Epithelial cell of prostate (primary cell): ENCODE results near the gene CKAP2L.
A peak's percentile ranks its signal among the peaks of the same experiment; 100 is the strongest.

Experiments
- DNase-seq: peaks from one replicate; pipeline ENCODE4 v3.0.0-alpha.2; 2011; ENCODE audit warnings: low read depth, low spot score
- H3K27ac ChIP-seq: fragments of 450-650 bp; 2 replicates; pipeline ENCODE4 v1.5.1; 2017; ENCODE audit warnings: mild to moderate bottlenecking

Gene CKAP2L, protein sequence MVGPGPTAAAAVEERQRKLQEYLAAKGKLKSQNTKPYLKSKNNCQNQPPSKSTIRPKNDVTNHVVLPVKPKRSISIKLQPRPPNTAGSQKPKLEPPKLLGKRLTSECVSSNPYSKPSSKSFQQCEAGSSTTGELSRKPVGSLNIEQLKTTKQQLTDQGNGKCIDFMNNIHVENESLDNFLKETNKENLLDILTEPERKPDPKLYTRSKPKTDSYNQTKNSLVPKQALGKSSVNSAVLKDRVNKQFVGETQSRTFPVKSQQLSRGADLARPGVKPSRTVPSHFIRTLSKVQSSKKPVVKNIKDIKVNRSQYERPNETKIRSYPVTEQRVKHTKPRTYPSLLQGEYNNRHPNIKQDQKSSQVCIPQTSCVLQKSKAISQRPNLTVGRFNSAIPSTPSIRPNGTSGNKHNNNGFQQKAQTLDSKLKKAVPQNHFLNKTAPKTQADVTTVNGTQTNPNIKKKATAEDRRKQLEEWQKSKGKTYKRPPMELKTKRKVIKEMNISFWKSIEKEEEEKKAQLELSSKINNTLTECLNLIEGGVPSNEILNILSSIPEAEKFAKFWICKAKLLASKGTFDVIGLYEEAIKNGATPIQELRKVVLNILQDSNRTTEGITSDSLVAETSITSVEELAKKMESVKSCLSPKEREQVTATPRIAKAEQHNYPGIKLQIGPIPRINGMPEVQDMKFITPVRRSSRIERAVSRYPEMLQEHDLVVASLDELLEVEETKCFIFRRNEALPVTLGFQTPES

DNA sequence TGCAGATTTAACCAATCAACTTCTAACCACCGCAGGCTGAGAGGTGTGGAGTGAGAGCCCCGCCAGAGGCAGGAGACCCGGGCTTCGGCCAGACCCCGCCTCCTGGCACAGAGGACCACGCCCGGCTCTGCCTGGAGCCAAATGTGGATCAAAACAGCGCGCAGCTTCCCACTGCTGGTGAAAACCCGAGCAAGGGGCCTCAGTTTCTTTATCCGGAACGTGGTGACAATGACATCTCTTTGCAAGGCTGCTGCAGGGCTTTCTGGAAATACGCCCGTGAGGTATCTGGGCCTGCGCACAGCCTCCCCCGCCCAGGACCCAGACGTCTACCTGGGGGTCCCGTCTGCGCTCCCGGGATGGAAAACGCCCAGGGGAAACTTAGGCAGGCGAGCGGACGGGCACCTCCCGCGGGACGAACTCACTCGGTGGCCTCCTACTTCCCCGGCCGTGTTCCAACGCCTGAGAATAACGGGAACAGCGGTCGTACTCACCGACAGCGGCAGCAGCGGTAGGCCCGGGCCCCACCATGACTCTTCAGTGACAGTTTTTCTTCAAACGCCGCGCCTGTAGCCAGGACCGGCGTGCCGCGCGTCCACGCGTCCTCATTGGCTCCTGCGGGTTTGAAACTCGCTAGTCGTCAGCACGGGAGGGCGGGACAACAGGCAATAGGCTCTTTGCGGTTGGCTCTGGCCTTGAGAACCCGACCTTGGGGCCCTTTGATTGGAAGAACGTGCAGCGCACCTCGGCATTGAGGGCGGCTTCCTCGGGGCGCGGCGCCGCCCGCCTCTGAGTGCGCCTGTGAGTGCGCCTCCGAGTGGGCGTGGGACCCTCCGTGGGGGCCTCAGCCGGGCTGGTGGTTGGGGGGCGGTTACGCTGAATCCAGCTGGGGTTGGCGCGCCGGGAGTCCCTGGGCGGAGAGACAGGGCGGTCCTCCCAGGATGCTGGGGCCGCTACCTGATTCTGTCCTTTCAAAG, at the start of gene CKAP2L:
Gene CKAP2L, minus strand, starts transcription at position 539 of the 974 bp plus-strand sequence. Its CDS starts 11 bp downstream, at position 528.
- H3K27ac ChIP-seq, result peak within 1 kb of the TSS; percentile 19
- DNase-seq, result peak; percentile 90

DNA sequence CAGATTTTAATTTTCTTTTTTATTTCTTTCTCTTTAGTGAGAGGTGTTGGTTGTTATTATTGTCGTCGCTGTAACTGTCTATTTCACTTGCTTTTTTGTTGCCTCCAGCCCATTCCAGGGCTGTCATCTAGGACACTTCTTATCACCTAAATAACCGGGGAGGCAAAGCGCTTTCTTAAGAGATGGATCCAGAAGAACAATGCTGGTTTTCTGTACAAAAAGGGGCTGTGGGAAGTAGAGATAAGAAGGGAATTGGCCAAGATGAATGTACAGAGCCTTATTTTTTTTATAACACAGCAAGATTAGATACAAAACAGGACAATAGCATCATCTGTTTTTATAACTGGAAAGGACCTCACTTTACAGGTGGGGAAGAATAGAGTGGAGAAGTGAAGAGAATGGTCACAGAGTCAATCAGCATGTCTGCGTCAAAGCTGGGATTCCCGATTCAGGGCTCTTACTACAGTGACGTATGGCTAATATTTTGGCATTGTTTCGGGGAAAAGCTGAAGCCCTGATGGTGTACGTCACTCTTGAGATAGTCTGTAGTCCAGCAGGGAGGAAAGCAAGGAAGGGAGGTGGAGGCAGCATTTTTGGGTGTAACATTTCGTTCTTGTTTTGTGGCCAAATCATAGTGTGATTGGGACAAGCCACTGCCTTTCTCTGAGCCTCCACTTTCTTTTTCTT, 49.0 kb upstream of the CKAP2L start:
- DNase-seq, result no peak
- H3K27ac ChIP-seq, result peak overlapping the region; percentile 99

DNA sequence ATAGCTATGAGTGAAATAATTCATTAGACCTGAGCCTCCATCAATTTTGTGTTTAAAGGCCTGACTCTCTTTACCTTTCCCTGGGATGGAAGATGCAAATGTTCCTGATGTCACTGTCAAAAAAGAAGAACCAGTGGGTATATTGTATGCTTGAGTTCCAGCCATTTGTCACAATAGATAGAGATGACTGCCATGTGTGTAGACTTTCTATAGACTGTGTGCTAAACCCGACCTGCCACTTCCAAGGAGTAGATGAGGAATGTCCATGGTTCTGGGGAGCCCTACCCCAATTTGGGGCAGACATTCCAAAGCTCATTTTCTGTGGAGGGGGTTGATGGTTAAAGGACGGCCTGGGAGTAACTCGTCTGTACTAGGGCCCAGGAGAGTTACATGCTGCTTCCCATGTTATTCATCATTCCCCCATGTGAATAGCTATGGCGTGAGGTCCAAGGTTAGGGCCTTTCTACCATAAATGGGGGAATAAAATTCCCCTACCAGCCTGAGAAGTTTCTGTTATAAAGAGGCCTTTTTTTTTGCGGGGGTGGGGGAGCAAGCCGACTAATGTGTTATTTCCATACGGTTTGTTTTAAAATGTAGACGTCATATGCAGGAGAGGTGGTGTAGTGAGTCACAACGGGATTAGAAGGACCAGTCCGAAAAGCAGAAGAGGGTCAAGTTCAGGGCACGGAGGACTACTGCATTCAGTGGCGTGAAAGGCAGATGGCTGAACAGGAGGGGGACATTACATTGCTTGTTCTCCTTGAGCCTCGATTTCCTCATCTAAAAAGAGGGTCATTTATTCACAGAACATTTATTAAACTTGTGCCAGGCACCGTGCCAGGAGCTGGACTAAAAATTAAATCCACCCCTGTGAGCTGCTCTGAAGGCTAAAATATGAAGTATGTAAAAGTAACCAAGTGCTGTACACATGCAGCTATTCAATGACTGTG, 48.2 kb upstream of the CKAP2L start:
- no peak for DNase-seq

DNA sequence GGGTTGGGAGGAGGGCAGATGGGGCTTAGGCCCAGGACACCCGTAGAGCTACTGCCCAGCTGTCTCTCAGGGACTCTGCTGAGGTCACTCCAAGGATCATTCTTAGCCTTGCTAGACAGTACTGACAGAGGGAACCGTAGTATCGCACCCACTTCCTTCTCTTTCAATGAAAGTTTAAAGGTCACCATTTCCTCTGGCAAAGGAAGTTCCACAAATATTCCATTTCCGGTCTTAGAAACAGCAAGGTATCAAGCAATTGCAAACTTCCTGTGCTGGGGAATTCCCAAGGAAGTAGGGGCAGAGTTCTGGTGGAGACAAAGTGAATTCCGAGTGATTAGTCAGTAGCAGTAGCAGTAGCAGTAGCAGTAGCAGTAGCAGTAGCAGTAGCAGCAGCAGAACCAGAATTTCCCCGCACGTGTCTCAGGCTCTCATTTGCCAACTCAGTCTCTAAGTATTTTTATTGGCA, 47.5 kb upstream of the CKAP2L start:
- H3K27ac ChIP-seq, result peak overlapping the region; percentile 99
- peak; percentile 87 for DNase-seq

More for the DNA sequence above, 48.2 kb upstream of the CKAP2L start:
- peak overlapping the region; percentile 99 for H3K27ac ChIP-seq

DNA sequence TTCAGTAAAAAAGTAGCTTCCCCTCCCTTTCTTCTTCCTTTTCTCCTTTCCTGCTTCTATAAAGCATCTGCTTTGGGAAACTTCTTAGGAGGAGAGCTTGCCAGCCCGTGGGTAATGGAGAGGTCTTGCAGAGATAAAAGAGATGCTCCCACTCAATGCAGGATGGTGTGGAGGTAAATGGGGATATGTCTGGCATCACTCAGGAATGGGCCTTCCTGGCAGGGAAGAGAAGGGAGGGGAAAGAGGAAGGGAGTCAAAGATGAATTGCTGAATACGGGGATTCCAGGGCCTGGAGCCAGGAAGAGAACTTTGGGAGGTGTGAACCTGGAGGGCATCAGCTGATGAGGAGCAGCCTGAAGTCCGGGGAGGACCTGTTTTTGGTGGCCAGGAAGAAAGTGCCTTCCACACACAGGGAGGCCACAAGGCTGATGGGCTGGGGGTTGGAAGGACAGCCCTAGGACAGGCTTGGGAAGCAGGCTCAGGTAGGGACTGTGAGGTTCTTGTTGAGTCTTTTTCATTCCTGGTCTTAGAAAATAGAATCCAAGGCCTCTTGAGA, 46.9 kb upstream of the CKAP2L start:
- no peak for DNase-seq
- H3K27ac ChIP-seq, result peak overlapping the region; percentile 99

DNA sequence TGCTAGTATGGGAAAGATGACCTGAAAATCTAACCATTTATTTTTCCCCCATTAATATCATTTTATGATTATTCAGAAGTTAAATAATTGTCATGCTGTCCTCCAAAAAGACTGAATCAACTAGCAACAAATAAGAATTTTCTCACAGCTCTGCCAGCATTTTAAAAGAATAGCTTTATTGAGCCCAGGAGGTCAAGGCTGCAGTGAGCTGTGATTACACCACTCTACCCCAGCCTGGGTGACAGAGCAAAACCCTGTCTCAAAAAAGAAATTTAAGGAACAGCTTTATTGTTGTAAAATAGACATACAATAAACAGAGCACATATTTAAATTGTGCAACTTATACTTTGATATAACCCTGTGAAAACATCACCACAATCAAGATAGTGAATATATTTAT, 44.7 kb upstream of the CKAP2L start:
- H3K27ac ChIP-seq, result peak overlapping the region; percentile 1
- no peak for DNase-seq

DNA sequence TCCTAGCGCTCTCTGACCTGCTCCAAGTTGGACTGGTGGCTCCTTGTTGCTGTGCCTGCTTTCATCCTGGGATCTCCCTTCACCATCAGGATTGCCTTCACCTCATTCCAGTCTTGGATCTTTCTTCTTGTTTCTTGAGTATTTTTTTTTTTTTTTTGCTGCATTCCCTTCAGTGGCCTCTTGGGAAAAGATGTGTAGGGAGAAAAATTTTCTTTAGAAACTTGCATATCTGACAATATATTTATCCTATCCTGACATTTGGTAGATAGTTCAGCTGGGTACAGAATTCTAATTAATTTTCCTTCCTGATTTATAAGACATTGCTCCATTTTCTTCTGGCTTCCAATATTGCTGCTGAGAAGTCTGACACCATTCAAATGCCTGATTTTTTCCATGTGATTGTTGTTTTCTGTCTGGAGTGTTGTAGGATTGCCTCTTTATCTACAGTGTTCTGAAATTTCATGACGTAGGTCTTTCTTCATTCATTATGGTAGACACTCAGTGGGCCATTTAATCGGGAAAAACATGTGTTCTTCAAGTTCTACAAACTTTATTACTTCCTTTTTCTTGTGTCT, 42.9 kb upstream of the CKAP2L start:
- no peak for DNase-seq
- H3K27ac ChIP-seq, result peak overlapping the region; percentile 98

DNA sequence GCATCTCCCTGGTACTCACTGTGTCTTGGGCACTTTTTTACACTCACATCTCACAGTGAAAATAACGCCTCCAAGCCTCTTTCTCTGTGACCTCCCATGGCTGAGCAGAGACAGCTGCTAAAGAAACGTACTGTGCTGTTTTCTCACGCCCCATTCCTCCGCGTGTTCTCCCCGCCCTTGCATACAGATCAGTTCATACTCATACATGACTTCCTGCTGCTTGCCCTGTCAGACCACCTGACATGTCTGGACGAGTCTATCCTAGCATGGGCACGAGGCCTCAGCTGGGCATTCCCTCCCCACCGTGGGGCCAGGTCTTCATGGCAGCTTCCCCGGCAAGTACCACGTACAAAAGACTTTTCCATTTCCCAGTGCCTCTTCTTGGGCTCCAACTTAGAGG, 41.1 kb upstream of the CKAP2L start:
- H3K27ac ChIP-seq, result peak overlapping the region; percentile 98
- DNase-seq, result peak; percentile 89

DNA sequence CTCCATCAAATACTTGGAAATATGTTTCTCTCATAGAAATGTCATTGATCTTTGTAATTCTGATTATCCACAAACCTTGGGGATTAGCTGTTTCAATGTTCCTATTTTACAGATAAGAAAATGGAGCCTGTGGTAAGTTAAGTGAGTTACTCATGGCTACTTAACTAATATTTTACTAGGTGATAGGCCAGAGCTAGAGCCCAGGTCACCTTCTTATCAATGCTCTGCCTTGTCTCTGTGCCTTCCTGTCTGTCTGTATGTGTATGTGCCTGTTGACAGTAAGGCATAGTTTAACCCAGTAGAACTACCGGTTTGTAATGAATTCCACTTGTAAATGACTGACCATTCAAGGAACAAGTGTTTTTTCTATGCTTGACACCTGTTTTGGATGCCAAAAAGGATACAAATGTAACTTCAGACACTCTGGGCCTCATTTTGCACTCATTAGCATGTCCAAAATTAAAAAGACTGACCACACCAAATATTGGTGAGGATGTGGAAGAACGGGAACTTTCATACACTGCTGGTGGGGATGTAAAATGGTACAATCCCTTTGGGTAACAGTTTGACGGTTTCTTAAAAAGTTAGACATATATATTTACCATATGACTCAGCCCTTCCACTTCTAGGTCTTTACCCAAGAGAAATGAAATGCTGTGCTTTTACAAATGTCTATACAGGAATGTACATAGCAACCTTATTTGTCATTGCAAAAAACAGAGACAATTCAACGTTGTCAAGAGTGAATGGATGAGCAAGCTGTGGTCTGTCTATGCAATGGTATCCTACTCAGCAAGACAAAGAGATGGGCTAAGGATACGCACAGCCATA, 39.5 kb upstream of the CKAP2L start:
- DNase-seq, result peak; percentile 93
- H3K27ac ChIP-seq, result peak overlapping the region; percentile 98

DNA sequence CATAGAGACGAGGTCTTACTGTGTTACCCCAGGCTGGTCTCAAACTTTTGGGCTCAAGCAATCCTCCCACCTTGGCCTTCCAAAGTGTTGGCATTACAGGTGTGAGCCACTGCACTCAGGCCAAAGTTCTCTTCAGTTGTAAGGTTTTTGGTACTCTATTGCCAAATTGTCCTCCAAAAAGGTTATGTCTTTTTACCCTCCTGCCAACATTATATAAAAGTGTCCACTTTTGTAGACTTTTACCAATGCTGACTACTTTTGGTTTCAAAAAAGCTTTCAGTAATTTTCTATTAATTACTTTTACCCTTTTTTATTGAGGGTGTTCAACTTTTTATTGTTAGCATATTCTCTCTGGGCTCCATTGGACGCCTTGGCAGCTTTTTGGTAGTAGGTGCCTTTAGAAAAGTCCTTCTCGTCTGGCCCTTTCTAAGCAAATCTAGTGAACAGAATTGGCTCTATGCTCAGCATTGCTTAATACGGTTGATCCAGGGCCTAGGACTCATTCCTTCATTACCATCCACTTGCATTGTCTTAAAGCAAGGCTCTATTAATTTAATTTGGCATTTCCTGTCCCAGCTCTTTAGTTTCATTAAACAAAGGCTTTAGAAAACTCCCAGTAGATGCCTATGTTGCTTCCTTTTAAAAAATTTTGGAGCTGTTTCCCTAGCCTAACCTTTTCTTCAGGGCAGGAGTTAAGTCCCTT, 36.6 kb upstream of the CKAP2L start:
- peak overlapping the region; percentile 35 for H3K27ac ChIP-seq
- no peak for DNase-seq

DNA sequence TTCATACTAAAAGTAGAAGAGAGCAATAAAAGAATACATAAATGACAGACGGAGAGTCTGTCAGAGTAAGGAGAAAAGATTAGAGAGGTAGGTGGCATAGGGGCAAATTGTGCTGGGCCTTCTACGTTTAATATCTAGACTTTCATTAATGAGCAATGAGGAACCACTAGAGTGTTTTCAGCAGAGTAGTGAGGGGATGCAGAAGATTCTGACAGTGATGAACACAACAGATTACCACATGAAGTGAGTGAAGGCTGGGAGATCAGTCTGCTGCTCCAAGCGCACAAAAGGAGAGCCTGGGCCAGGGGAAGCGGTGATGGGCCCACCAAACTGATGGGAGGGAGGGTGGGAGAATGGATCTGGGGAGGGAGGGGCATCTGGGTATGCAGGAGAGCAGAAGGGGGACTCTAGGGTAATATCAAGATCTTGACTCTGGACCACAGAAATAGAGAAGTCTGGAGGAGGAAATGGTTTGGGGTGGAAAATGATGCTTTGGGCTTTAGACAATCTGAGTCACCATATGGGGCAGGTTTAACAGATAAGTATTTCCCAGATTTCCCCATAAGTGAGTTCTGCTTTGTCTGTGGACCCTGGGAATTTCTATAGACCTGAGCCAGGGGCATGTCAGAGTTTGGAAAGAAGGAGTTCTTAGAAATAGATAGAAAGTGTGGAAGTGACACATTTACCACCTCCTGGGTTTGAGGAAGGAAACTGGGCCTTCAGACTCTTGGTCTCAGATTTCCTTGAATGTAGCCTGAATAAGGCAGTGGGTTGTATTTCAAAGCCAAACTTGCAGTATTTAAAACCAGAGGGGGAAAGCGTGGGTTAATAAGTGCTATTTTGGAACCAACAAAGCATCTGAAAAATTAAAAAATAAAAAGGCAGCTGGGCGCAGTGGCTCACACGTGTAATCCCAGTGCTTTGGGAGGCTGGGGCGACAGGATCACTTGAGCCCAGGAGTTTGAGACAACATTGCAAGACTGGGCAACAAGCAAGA, 34.9 kb upstream of the CKAP2L start:
- no peak for DNase-seq
- H3K27ac ChIP-seq, result no peak overlapping the region

DNA sequence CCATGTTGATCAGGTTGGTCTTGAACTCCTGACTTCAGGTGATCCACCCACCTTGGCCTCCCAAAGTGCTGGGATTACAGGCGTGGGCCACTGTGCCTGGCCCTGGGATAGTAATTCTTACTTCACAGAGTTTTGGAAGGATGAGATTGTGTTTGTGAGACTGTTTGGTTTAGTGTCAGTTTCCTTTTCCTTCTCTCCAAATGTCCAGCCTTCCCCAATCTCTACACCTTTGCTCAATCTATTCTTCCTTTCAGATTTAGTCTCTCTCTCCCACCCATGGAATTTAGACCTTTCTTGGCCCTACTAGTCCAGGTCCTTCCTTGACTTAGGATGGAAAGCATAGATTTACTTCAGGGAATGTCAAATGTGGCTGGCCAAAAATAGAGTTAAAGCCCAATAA, 32.1 kb upstream of the CKAP2L start:
- H3K27ac ChIP-seq, result peak overlapping the region; percentile 99
- no peak for DNase-seq

DNA sequence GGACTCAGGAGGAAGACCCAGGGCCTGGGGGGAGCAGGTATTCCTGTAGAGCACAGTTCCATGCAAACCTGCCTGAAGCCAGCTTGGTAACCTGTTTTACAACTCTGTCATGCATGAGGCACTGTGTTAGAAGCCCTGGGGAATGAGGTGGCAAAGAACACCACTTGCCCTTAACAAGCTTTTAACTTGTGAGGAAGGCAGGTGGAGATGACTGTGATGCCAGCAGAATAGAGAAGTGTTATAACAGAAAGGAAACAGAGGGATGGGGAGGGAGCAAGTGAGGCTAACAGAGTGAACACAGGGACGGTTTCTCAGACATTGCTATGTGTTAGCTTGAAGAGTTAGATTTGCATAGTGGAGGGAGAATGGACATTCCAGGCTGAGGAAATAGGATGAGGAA, 31.4 kb upstream of the CKAP2L start:
- H3K27ac ChIP-seq, result peak overlapping the region; percentile 99
- peak; percentile 96 for DNase-seq

DNA sequence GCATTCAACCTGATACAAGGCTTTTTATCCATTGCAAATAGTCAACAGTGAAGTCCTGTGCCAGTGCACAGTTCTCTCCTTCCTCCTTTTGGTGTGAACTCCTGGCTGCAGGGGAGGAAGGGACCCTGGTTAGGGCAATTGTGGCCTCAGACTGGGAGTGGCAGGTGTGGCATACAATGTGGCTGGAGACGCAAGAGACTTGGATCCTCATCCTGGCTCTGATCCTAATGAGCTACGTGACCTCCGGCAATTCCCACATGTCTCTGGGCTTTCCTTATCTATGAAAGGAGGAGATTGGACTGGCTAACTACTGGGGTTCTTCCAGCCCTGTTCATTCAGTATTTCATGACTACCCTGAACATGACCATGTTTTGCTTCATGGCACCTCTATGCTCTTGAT, 30.4 kb upstream of the CKAP2L start:
- peak overlapping the region; percentile 99 for H3K27ac ChIP-seq
- DNase-seq, result no peak

DNA sequence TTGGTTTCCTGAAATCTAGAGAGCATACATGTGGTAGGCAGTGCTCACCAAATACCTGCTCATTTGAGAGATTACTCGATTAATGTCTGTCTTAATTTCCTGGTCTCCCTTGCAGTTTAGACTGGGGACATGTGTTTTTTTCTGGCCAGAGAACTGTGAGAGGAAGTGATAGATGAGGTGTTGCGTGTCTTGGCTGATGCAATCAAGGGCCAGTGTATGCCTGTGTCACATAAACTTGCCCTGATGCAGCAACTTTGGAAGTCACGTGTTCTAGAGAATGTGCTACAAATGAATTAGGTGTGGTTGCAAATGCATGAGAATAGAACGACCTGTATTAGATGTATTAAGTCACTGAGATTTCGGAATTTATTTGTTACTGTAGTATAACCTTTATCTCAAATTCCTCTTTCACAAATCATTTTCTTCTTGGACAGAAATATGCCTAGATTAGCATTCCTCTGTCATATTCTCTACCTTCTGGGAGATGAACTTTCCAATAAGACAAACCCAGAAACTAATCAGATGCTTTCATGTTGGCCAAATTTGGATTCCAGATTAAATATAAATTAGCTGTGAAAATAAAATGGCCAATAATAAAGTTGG, 29.8 kb upstream of the CKAP2L start:
- H3K27ac ChIP-seq, result peak overlapping the region; percentile 99
- peak; percentile 95 for DNase-seq
